ENCODE data around the gene SMAD7.

GRCh38 chr18:48947560-48947959 lies 3.2 kb downstream of the SMAD7 start:
- no peak for TF ChIP-seq CTCF (IDR thresholded peaks at IDR 0.05)
- TF ChIP-seq EP300 (IDR thresholded peaks at IDR 0.05), result no peak

Data from esophagus muscularis mucosa (tissue), 3 donors.